ENCODE data around the gene MPHOSPH6.
"Not testable (repeated sequence)": the region's sequence is repeated elsewhere in the genome, so short reads cannot be mapped to it uniquely, and the experiment has no call there.

Gene MPHOSPH6, protein sequence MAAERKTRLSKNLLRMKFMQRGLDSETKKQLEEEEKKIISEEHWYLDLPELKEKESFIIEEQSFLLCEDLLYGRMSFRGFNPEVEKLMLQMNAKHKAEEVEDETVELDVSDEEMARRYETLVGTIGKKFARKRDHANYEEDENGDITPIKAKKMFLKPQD

DNA sequence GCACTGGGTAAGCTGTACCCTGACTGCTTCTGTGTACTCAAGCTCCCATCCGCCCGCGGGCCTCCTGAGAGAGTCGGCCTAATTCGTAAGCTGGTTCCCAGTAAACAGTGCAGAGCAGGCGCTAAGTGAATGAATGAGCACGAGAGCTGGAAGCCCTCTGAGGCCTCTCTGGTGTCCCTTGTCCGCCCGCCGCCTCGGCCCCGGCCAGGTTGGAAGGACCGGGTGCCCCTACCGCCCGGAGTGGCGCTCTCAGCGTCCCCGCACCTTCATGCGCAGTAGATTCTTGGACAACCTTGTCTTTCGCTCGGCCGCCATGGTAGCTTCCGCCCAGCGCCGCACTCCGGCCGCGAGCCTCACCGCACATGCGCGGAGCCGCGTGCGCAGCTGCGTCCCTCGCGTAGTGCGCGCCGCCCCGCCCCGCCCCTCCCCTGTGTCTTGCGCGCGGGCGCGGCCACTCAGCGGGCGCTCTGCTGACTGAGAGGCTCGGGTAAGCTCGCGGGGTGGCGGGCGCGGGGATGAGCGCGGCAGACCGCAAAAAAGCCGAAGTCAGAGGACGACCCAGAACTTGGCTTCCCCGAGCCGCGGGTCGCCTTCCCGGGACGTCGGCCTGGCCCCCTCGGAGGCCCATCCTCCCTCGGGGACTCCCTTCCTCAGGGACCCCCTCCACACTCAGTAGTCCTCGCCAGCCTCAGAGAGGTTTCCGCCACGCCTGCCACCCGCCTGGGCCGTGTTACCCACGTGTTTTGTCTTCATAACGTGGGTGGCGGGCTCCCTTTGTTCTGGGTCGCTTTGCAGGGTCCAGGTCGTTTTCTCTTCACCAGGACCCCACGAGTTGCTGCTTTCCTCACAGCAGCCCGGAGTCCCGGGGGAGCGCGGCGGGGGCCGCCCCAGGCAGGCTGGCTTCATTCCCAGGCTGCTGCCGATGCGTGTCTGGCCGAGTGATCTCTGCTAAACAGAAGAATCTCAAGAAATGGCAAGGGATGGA lies at the start of gene MPHOSPH6:
Gene MPHOSPH6 (minus strand): TSS at position 364 of the 985 bp plus-strand sequence. CDS start 49 bp downstream, at position 315.
- Histone ChIP-seq H3K36me3 (ENCODE audit: control insufficient read depth in 1 of 2, insufficient read depth in 2 of 2, low read length in 2 of 2) (peaks cover 6 to 9% of the 10 kb centered on the region in 2 donors), H3K27ac (ENCODE audit: low read depth, low read length) (peak within 1 kb of the TSS; percentile 60), H3K9ac (ENCODE audit: low read depth in 1 of 2, low read length in 2 of 2) (peak within 1 kb of the TSS; percentile 69 to 75), H3K9me3 (ENCODE audit: control insufficient read depth in 1 of 2, low read length in 2 of 2) (no peaks in the 10 kb centered on the region), H3K4me1 (ENCODE audit: control insufficient read depth in 1 of 2, insufficient read depth in 2 of 2, low read length in 2 of 2) (peaks cover 10 to 14% of the 10 kb centered on the region in 2 donors), H3K27me3 (ENCODE audit: control insufficient read depth in 1 of 2, insufficient read depth in 2 of 2, low read length in 2 of 2) (peaks cover 15 to 20% of the 10 kb centered on the region in 2 donors), H3K4me3 (ENCODE audit: low read depth in 1 of 2, low read length in 2 of 2) (peak within 1 kb of the TSS; percentile 88 to 92)

DNA sequence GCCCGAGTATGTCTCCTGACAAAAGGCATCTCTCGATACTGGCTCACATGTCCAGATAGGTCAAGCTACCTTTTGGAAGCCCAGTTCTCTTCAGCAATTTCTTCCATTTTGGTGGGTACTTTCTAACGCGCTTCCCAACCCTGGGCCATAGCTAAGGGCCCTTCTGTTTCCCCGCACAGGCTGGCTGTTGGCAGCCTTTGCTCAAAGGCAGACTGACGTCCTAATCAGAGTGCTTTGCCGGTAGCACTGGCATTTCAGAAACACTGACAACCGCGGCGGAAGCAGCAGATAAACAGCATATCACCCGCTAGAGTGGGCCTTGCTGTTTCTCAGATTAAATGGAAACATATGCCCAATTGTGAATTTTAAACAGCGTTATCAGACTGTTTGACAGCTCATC lies 49.3 kb upstream of the MPHOSPH6 start:
- no peak overlapping the region for H3K27ac ChIP-seq (ENCODE audit: low read depth, low read length)

GRCh38 chr16:82209314-82209713 lies 39.3 kb upstream of the MPHOSPH6 start:
- not testable (repeated sequence) for H3K4me1 ChIP-seq (ENCODE audit: control insufficient read depth in 1 of 2, insufficient read depth in 2 of 2, low read length in 2 of 2); H3K9me3 ChIP-seq (ENCODE audit: control insufficient read depth in 1 of 2, low read length in 2 of 2); H3K4me3 ChIP-seq (ENCODE audit: low read depth in 1 of 2, low read length in 2 of 2); H3K27ac ChIP-seq (ENCODE audit: low read depth, low read length); H3K36me3 ChIP-seq (ENCODE audit: control insufficient read depth in 1 of 2, insufficient read depth in 2 of 2, low read length in 2 of 2); H3K27me3 ChIP-seq (ENCODE audit: control insufficient read depth in 1 of 2, insufficient read depth in 2 of 2, low read length in 2 of 2); H3K9ac ChIP-seq (ENCODE audit: low read depth in 1 of 2, low read length in 2 of 2)

More for the DNA sequence above, 49.3 kb upstream of the MPHOSPH6 start:
- Histone ChIP-seq H3K27me3 (ENCODE audit: control insufficient read depth in 1 of 2, insufficient read depth in 2 of 2, low read length in 2 of 2) (peaks cover 4 to 5% of the 10 kb centered on the region in 2 donors), H3K4me1 (ENCODE audit: control insufficient read depth in 1 of 2, insufficient read depth in 2 of 2, low read length in 2 of 2) (no peaks in the 10 kb centered on the region), H3K4me3 (ENCODE audit: low read depth in 1 of 2, low read length in 2 of 2) (no peak overlapping the region), H3K9ac (ENCODE audit: low read depth in 1 of 2, low read length in 2 of 2) (no peak overlapping the region), H3K36me3 (ENCODE audit: control insufficient read depth in 1 of 2, insufficient read depth in 2 of 2, low read length in 2 of 2) (no peaks in the 10 kb centered on the region), H3K9me3 (ENCODE audit: control insufficient read depth in 1 of 2, low read length in 2 of 2) (no peaks in the 10 kb centered on the region)

DNA sequence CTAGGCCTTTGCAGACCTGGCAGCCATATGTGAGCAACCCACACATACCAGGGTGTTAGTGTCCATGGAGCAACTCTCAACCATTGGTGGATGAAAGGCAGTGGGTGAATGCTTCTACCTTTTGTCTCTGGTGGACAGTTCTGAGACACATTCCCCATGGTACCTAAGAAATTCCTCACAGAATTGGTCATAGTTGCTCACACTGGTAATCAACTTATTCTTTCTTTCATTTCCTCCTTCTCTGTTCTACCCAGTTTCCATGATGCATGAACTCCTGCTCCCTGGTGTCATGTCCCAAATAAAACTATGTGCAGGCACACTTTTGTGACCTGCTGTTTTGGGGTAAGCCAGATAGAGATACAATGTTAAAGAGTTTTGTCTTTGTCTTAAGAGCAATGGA lies 33.2 kb upstream of the MPHOSPH6 start:
- Histone ChIP-seq H3K27ac (ENCODE audit: low read depth, low read length) (no peak overlapping the region), H3K27me3 (ENCODE audit: control insufficient read depth in 1 of 2, insufficient read depth in 2 of 2, low read length in 2 of 2) (no peaks in the 10 kb centered on the region), H3K4me3 (ENCODE audit: low read depth in 1 of 2, low read length in 2 of 2) (no peak overlapping the region), H3K4me1 (ENCODE audit: control insufficient read depth in 1 of 2, insufficient read depth in 2 of 2, low read length in 2 of 2) (no peaks in the 10 kb centered on the region), H3K9ac (ENCODE audit: low read depth in 1 of 2, low read length in 2 of 2) (no peak overlapping the region), H3K9me3 (ENCODE audit: control insufficient read depth in 1 of 2, low read length in 2 of 2) (no peaks in the 10 kb centered on the region), H3K36me3 (ENCODE audit: control insufficient read depth in 1 of 2, insufficient read depth in 2 of 2, low read length in 2 of 2) (no peaks in the 10 kb centered on the region)

GRCh38 chr16:82201926-82202325 lies 31.9 kb upstream of the MPHOSPH6 start:
- H3K4me3 ChIP-seq (ENCODE audit: low read depth in 1 of 2, low read length in 2 of 2), result no peak overlapping the region
- H3K27ac ChIP-seq (ENCODE audit: low read depth, low read length), result no peak overlapping the region
- H3K27me3 ChIP-seq (ENCODE audit: control insufficient read depth in 1 of 2, insufficient read depth in 2 of 2, low read length in 2 of 2), result no peaks in the 10 kb centered on the region
- H3K9ac ChIP-seq (ENCODE audit: low read depth in 1 of 2, low read length in 2 of 2), result no peak overlapping the region
- H3K9me3 ChIP-seq (ENCODE audit: control insufficient read depth in 1 of 2, low read length in 2 of 2), result no peaks in the 10 kb centered on the region
- no peaks in the 10 kb centered on the region for H3K36me3 ChIP-seq (ENCODE audit: control insufficient read depth in 1 of 2, insufficient read depth in 2 of 2, low read length in 2 of 2)
- H3K4me1 ChIP-seq (ENCODE audit: control insufficient read depth in 1 of 2, insufficient read depth in 2 of 2, low read length in 2 of 2), result no peaks in the 10 kb centered on the region

DNA sequence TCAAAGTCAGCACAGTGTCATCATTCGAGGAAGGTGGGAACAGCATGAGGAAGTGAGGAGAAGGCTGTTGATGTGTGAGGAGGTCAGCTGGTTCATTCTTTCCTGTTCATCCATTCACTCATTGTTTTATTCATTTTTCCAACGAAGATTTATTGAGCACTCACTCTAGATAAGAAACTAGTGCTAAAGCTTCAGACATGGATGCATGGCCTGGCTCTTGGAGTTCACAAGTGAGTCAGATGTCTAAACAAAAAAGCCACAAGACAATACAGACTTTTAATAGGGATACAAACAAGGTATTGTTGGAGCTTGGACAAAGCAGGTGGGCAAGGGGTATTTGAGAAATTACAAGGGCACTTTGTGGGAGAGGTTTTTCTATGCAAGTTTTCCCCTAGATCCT lies 31.3 kb upstream of the MPHOSPH6 start:
- no peaks in the 10 kb centered on the region for H3K4me1 ChIP-seq (ENCODE audit: control insufficient read depth in 1 of 2, insufficient read depth in 2 of 2, low read length in 2 of 2)
- H3K9me3 ChIP-seq (ENCODE audit: control insufficient read depth in 1 of 2, low read length in 2 of 2), result no peaks in the 10 kb centered on the region
- H3K27me3 ChIP-seq (ENCODE audit: control insufficient read depth in 1 of 2, insufficient read depth in 2 of 2, low read length in 2 of 2), result no peaks in the 10 kb centered on the region
- no peak overlapping the region for H3K4me3 ChIP-seq (ENCODE audit: low read depth in 1 of 2, low read length in 2 of 2)
- no peak overlapping the region for H3K27ac ChIP-seq (ENCODE audit: low read depth, low read length)
- H3K9ac ChIP-seq (ENCODE audit: low read depth in 1 of 2, low read length in 2 of 2), result no peak overlapping the region
- H3K36me3 ChIP-seq (ENCODE audit: control insufficient read depth in 1 of 2, insufficient read depth in 2 of 2, low read length in 2 of 2), result no peaks in the 10 kb centered on the region

DNA sequence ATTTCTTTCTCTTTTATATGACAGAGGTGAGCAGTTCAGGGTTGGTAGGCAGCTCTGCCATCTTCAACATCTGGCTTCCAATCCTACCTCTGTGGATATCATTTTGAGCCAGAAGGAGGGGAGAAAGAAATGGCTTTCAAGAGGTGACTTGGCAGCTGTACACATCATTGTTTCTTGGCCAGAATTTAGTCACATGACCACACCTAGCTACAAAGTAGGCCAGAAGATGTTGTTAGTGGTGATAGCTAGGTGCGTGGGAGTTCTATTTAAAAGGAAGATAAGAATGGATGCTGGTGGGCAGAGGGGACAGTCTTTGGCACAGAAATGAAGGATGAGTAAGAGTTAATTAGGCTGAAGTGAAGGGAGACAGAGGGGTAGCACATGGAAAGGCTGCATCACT lies 29.2 kb upstream of the MPHOSPH6 start:
- Histone ChIP-seq H3K9me3 (ENCODE audit: control insufficient read depth in 1 of 2, low read length in 2 of 2) (no peaks in the 10 kb centered on the region), H3K4me1 (ENCODE audit: control insufficient read depth in 1 of 2, insufficient read depth in 2 of 2, low read length in 2 of 2) (peaks cover 0 to 3% of the 10 kb centered on the region in 2 donors), H3K9ac (ENCODE audit: low read depth in 1 of 2, low read length in 2 of 2) (no peak overlapping the region), H3K27me3 (ENCODE audit: control insufficient read depth in 1 of 2, insufficient read depth in 2 of 2, low read length in 2 of 2) (no peaks in the 10 kb centered on the region), H3K36me3 (ENCODE audit: control insufficient read depth in 1 of 2, insufficient read depth in 2 of 2, low read length in 2 of 2) (no peaks in the 10 kb centered on the region), H3K27ac (ENCODE audit: low read depth, low read length) (no peak overlapping the region), H3K4me3 (ENCODE audit: low read depth in 1 of 2, low read length in 2 of 2) (no peak overlapping the region)

GRCh38 chr16:82197540-82198240 lies 27.7 kb upstream of the MPHOSPH6 start:
- no peaks in the 10 kb centered on the region for H3K27me3 ChIP-seq (ENCODE audit: control insufficient read depth in 1 of 2, insufficient read depth in 2 of 2, low read length in 2 of 2)
- H3K9me3 ChIP-seq (ENCODE audit: control insufficient read depth in 1 of 2, low read length in 2 of 2), result no peaks in the 10 kb centered on the region
- H3K27ac ChIP-seq (ENCODE audit: low read depth, low read length), result no peak overlapping the region
- H3K36me3 ChIP-seq (ENCODE audit: control insufficient read depth in 1 of 2, insufficient read depth in 2 of 2, low read length in 2 of 2), result no peaks in the 10 kb centered on the region
- H3K9ac ChIP-seq (ENCODE audit: low read depth in 1 of 2, low read length in 2 of 2), result no peak overlapping the region
- H3K4me1 ChIP-seq (ENCODE audit: control insufficient read depth in 1 of 2, insufficient read depth in 2 of 2, low read length in 2 of 2), result peaks cover 0 to 3% of the 10 kb centered on the region in 2 donors
- no peak overlapping the region for H3K4me3 ChIP-seq (ENCODE audit: low read depth in 1 of 2, low read length in 2 of 2)

GRCh38 chr16:82195917-82196494 lies 26.0 kb upstream of the MPHOSPH6 start:
- peaks cover 0 to 3% of the 10 kb centered on the region in 2 donors for H3K4me1 ChIP-seq (ENCODE audit: control insufficient read depth in 1 of 2, insufficient read depth in 2 of 2, low read length in 2 of 2)
- H3K36me3 ChIP-seq (ENCODE audit: control insufficient read depth in 1 of 2, insufficient read depth in 2 of 2, low read length in 2 of 2), result no peaks in the 10 kb centered on the region
- no peaks in the 10 kb centered on the region for H3K27me3 ChIP-seq (ENCODE audit: control insufficient read depth in 1 of 2, insufficient read depth in 2 of 2, low read length in 2 of 2)
- H3K27ac ChIP-seq (ENCODE audit: low read depth, low read length), result no peak overlapping the region
- no peak overlapping the region for H3K4me3 ChIP-seq (ENCODE audit: low read depth in 1 of 2, low read length in 2 of 2)
- no peaks in the 10 kb centered on the region for H3K9me3 ChIP-seq (ENCODE audit: control insufficient read depth in 1 of 2, low read length in 2 of 2)
- no peak overlapping the region for H3K9ac ChIP-seq (ENCODE audit: low read depth in 1 of 2, low read length in 2 of 2)
